ENCODE data around the gene SLC31A1. TPM values are rescaled to one million over a fixed set of nuclear protein-coding genes. Genes with fewer than 3 reads are reported as not detected.

Gene SLC31A1
- total and polyA plus RNA-seq, 2 of the 13 experiments (the other 11 are each of a cell fraction or from before 2014, with no cell fraction given): 62.9 to 70.0 TPM

DNA sequence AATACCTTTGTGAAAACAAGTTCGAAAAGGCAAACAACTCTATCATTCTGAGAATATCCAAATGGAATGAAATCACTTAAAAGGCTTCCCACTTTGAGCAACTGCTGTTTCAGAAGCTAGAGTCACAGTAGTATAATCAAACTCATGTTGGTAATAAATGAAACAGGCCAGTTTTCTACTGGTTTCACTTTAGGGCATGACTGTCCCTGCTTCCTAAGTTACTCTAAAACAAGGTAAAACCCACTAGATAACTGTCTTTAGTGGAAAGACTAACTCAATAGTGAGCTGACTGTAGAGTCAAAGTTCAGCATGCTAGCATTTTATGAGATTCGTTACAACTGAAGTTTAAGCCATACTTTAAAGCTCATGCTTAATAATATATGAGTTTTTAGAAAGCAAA is 48.0 kb downstream of the SLC31A1 start:
- WGBS (ENCODE audit: low lambda C conversion rate): 89% methylated on average over 2 of the region's 2 CpGs
- in situ Hi-C loops (cut with HindIII; ENCODE audit: extremely low pct_ligation_motif_present, low pct_unique_long_range_greater_than_20kb) (no loop called here), intact Hi-C loops (cut with micrococcal nuclease; ENCODE audit: unreplicated experiment) (no loop called here)
- Histone ChIP-seq H2AFZ (ENCODE audit: low read length) (no peak overlapping the region), H3K36me3 (replicated peaks in 1 of 2; ENCODE audit: control insufficient read depth in 1 of 2, insufficient read depth in 2 of 2, low read length in 2 of 2) (peaks cover 16 to 51% of the 10 kb centered on the region in 2 experiments), H3K9me3 (ENCODE audit: low read length) (no peaks in the 10 kb centered on the region), H3K79me2 (ENCODE audit: insufficient read depth, low read length) (peaks cover 7% of the 10 kb centered on the region), H3K4me3 (replicated peaks in 1 of 3; ENCODE audit: insufficient read depth in 1 of 3, low read depth in 2 of 3, low read length in 3 of 3) (no peak overlapping the region), H3K27me3 (ENCODE audit: control insufficient read depth in 1 of 2, insufficient read depth in 2 of 2, low read length in 2 of 2) (no peaks in the 10 kb centered on the region), H3K4me2 (ENCODE audit: low read depth, low read length) (no peak overlapping the region), H4K20me1 (ENCODE audit: insufficient read depth, low read length) (no peaks in the 10 kb centered on the region; the same call in 1 of the 2 replicates), H3K27ac (ENCODE audit: extremely low read length, insufficient read depth, low read length) (no peak overlapping the region), H3K9ac (ENCODE audit: insufficient read depth, low read depth, low read length) (no peak overlapping the region), H3K4me1 (ENCODE audit: insufficient read depth, low read length) (peaks cover 10% of the 10 kb centered on the region)
- no peak for FAIRE-seq
- CTCF ChIA-PET (ENCODE audit: low intra/inter-chr PET ratio, low total read pairs): no interaction called here
- POLR2A ChIA-PET: no interaction called here
- no peak for ATAC-seq
- no peak for DNase-seq (ENCODE audit: low spot score)
- no TSS peak for BruUV-seq (replicated peaks)
- TF ChIP-seq ZNF891 (CRISPR knock-in tag; IDR thresholded peaks at IDR 0.05): no peak
- TF ChIP-seq ZNF317 (CRISPR knock-in tag; IDR thresholded peaks at IDR 0.05): no peak
- no peak for TF ChIP-seq MED1 (CRISPR knock-in tag; IDR thresholded peaks at IDR 0.05)
- TF ChIP-seq, protein P1, sequence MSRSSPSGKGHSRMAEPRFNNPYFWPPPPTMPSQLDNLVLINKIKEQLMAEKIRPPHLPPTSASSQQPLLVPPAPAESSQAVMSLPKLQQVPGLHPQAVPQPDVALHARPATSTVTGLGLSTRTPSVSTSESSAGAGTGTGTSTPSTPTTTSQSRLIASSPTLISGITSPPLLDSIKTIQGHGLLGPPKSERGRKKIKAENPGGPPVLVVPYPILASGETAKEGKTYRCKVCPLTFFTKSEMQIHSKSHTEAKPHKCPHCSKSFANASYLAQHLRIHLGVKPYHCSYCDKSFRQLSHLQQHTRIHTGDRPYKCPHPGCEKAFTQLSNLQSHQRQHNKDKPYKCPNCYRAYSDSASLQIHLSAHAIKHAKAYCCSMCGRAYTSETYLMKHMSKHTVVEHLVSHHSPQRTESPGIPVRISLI (CRISPR knock-in tag; IDR thresholded peaks at IDR 0.05; ENCODE audit: borderline replicate concordance): no peak
- TF ChIP-seq ZNF775 (CRISPR knock-in tag; IDR thresholded peaks at IDR 0.05; ENCODE audit: borderline replicate concordance): no peak
- TF ChIP-seq, protein P2, sequence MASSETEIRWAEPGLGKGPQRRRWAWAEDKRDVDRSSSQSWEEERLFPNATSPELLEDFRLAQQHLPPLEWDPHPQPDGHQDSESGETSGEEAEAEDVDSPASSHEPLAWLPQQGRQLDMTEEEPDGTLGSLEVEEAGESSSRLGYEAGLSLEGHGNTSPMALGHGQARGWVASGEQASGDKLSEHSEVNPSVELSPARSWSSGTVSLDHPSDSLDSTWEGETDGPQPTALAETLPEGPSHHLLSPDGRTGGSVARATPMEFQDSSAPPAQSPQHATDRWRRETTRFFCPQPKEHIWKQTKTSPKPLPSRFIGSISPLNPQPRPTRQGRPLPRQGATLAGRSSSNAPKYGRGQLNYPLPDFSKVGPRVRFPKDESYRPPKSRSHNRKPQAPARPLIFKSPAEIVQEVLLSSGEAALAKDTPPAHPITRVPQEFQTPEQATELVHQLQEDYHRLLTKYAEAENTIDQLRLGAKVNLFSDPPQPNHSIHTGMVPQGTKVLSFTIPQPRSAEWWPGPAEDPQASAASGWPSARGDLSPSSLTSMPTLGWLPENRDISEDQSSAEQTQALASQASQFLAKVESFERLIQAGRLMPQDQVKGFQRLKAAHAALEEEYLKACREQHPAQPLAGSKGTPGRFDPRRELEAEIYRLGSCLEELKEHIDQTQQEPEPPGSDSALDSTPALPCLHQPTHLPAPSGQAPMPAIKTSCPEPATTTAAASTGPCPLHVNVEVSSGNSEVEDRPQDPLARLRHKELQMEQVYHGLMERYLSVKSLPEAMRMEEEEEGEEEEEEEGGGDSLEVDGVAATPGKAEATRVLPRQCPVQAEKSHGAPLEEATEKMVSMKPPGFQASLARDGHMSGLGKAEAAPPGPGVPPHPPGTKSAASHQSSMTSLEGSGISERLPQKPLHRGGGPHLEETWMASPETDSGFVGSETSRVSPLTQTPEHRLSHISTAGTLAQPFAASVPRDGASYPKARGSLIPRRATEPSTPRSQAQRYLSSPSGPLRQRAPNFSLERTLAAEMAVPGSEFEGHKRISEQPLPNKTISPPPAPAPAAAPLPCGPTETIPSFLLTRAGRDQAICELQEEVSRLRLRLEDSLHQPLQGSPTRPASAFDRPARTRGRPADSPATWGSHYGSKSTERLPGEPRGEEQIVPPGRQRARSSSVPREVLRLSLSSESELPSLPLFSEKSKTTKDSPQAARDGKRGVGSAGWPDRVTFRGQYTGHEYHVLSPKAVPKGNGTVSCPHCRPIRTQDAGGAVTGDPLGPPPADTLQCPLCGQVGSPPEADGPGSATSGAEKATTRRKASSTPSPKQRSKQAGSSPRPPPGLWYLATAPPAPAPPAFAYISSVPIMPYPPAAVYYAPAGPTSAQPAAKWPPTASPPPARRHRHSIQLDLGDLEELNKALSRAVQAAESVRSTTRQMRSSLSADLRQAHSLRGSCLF (CRISPR knock-in tag; IDR thresholded peaks at IDR 0.05; ENCODE audit: borderline replicate concordance): no peak
- no peak for TF ChIP-seq ZNF614 (CRISPR knock-in tag; IDR thresholded peaks at IDR 0.05; ENCODE audit: borderline replicate concordance)
- TF ChIP-seq ZZZ3 (CRISPR knock-in tag; IDR thresholded peaks at IDR 0.05; ENCODE audit: borderline replicate concordance): no peak
- TF ChIP-seq ZNF44 (CRISPR knock-in tag; IDR thresholded peaks at IDR 0.05): no peak
- no peak for TF ChIP-seq JUND (CRISPR knock-in tag; IDR thresholded peaks at IDR 0.05)
- no peak for TF ChIP-seq SRSF4 (IDR thresholded peaks at IDR 0.05; ENCODE audit: low read depth, low read length, poor library complexity, severe bottlenecking)
- TF ChIP-seq, protein P3, sequence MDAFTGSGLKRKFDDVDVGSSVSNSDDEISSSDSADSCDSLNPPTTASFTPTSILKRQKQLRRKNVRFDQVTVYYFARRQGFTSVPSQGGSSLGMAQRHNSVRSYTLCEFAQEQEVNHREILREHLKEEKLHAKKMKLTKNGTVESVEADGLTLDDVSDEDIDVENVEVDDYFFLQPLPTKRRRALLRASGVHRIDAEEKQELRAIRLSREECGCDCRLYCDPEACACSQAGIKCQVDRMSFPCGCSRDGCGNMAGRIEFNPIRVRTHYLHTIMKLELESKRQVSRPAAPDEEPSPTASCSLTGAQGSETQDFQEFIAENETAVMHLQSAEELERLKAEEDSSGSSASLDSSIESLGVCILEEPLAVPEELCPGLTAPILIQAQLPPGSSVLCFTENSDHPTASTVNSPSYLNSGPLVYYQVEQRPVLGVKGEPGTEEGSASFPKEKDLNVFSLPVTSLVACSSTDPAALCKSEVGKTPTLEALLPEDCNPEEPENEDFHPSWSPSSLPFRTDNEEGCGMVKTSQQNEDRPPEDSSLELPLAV (CRISPR knock-in tag; conservative IDR thresholded peaks at IDR 0.05; ENCODE audit: low read depth): no peak
- no peak for TF ChIP-seq REPIN1 (CRISPR knock-in tag; IDR thresholded peaks at IDR 0.05; ENCODE audit: borderline replicate concordance, low read depth)
- no peak for TF ChIP-seq MTF1 (CRISPR knock-in tag; IDR thresholded peaks at IDR 0.05)
- TF ChIP-seq ZNF235 (CRISPR knock-in tag; IDR thresholded peaks at IDR 0.05; ENCODE audit: borderline replicate concordance): no peak
- no peak for TF ChIP-seq TBX3 (IDR thresholded peaks at IDR 0.05; ENCODE audit: borderline replicate concordance)

Measured in HepG2 (cell line).